ENCODE results near the gene GFI1B.

Gene GFI1B

GRCh38 chr9:133026426-133026825, 47.9 kb downstream of the GFI1B start:
- H3K79me2 ChIP-seq (ENCODE audit: insufficient read depth, low read length) = peaks cover 33% of the 10 kb centered on the region
- H3K36me3 ChIP-seq (ENCODE audit: insufficient read depth, low read length) = no peaks in the 10 kb centered on the region
- H4K20me1 ChIP-seq (ENCODE audit: insufficient read depth, low read length, poor library complexity, severe bottlenecking) = peaks cover 6% of the 10 kb centered on the region
- TF ChIP-seq, protein P1, sequence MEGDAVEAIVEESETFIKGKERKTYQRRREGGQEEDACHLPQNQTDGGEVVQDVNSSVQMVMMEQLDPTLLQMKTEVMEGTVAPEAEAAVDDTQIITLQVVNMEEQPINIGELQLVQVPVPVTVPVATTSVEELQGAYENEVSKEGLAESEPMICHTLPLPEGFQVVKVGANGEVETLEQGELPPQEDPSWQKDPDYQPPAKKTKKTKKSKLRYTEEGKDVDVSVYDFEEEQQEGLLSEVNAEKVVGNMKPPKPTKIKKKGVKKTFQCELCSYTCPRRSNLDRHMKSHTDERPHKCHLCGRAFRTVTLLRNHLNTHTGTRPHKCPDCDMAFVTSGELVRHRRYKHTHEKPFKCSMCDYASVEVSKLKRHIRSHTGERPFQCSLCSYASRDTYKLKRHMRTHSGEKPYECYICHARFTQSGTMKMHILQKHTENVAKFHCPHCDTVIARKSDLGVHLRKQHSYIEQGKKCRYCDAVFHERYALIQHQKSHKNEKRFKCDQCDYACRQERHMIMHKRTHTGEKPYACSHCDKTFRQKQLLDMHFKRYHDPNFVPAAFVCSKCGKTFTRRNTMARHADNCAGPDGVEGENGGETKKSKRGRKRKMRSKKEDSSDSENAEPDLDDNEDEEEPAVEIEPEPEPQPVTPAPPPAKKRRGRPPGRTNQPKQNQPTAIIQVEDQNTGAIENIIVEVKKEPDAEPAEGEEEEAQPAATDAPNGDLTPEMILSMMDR (conservative IDR thresholded peaks at IDR 0.05; ENCODE audit: low read length) = no peak
- no peak for TF ChIP-seq EZH2phosphoT487 (IDR thresholded peaks at IDR 0.05; ENCODE audit: borderline replicate concordance)
- H3K9me3 ChIP-seq (ENCODE audit: insufficient read depth, low read depth, low read length) = no peaks in the 10 kb centered on the region
- H2AFZ ChIP-seq (ENCODE audit: low read length) = no peak overlapping the region
- no peaks in the 10 kb centered on the region for H3F3A ChIP-seq (ENCODE audit: low read depth)
- H3K9ac ChIP-seq (ENCODE audit: low read depth, low read length, poor library complexity, severe bottlenecking) = no peak overlapping the region
- H3K4me3 ChIP-seq (ENCODE audit: low read length, poor library complexity, severe bottlenecking) = no peak overlapping the region
- no peak overlapping the region for H3K4me2 ChIP-seq (ENCODE audit: low read depth, low read length, poor library complexity, severe bottlenecking)
- H3K4me1 ChIP-seq (ENCODE audit: insufficient read depth, low read length, poor library complexity, severe bottlenecking) = peaks cover 30% of the 10 kb centered on the region
- H3K27me3 ChIP-seq (ENCODE audit: insufficient read depth, low read length, poor library complexity, severe bottlenecking) = no peaks in the 10 kb centered on the region
- H3K9me2 ChIP-seq (replicated peaks; ENCODE audit: low read depth, low read length) = no peaks in the 10 kb centered on the region

DNA sequence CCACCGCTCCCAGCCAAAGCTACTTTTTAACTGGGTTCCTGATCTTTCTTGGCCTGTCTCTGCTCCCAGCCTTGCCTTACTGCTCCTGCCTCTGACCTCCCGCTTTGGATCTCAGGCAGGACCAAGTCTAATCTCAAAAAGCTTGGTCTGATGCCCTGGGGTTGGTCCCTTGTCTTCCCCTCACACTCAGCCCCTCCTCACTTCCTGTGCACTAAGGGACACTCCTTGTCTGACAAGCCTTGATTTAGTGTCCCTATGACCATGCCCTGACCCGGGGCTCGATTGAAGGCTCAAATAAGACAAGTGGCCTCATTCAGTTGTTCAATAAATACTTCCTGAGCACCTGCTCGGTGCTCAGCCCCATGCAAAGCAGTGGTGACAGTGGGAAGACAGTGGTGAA, 48.6 kb downstream of the GFI1B start:
- Histone ChIP-seq H3F3A (ENCODE audit: low read depth) (no peaks in the 10 kb centered on the region), H3K9me2 (replicated peaks; ENCODE audit: low read depth, low read length) (no peaks in the 10 kb centered on the region), H3K79me2 (ENCODE audit: insufficient read depth, low read length) (peaks cover 40% of the 10 kb centered on the region), H3K27me3 (ENCODE audit: insufficient read depth, low read length, poor library complexity, severe bottlenecking) (no peaks in the 10 kb centered on the region), H3K9ac (ENCODE audit: low read depth, low read length, poor library complexity, severe bottlenecking) (no peak overlapping the region), H3K9me3 (ENCODE audit: insufficient read depth, low read depth, low read length) (no peaks in the 10 kb centered on the region), H4K20me1 (ENCODE audit: insufficient read depth, low read length, poor library complexity, severe bottlenecking) (peaks cover 13% of the 10 kb centered on the region), H2AFZ (ENCODE audit: low read length) (no peak overlapping the region), H3K36me3 (ENCODE audit: insufficient read depth, low read length) (no peaks in the 10 kb centered on the region), H3K4me2 (ENCODE audit: low read depth, low read length, poor library complexity, severe bottlenecking) (no peak overlapping the region), H3K4me3 (ENCODE audit: low read length, poor library complexity, severe bottlenecking) (no peak overlapping the region), H3K4me1 (ENCODE audit: insufficient read depth, low read length, poor library complexity, severe bottlenecking) (peaks cover 31% of the 10 kb centered on the region)
- TF ChIP-seq, protein P1 (conservative IDR thresholded peaks at IDR 0.05; ENCODE audit: low read length) = no peak
- TF ChIP-seq EZH2phosphoT487 (IDR thresholded peaks at IDR 0.05; ENCODE audit: borderline replicate concordance) = no peak

- H3K27me3 ChIP-seq (ENCODE audit: insufficient read depth, low read length, poor library complexity, severe bottlenecking) = no peaks in the 10 kb centered on the region
- H4K20me1 ChIP-seq (ENCODE audit: insufficient read depth, low read length, poor library complexity, severe bottlenecking) = peaks cover 24% of the 10 kb centered on the region
- no peak for TF ChIP-seq EZH2phosphoT487 (IDR thresholded peaks at IDR 0.05; ENCODE audit: borderline replicate concordance)
- TF ChIP-seq, protein P1 (conservative IDR thresholded peaks at IDR 0.05; ENCODE audit: low read length) = no peak
- no peaks in the 10 kb centered on the region for H3K36me3 ChIP-seq (ENCODE audit: insufficient read depth, low read length)
- H3K4me2 ChIP-seq (ENCODE audit: low read depth, low read length, poor library complexity, severe bottlenecking) = peak overlapping the region; percentile 84
- peaks cover 37% of the 10 kb centered on the region for H3K4me1 ChIP-seq (ENCODE audit: insufficient read depth, low read length, poor library complexity, severe bottlenecking)
- H3K79me2 ChIP-seq (ENCODE audit: insufficient read depth, low read length) = peaks cover 51% of the 10 kb centered on the region
- H2AFZ ChIP-seq (ENCODE audit: low read length) = no peak overlapping the region
- H3K4me3 ChIP-seq (ENCODE audit: low read length, poor library complexity, severe bottlenecking) = no peak overlapping the region
- no peaks in the 10 kb centered on the region for H3F3A ChIP-seq (ENCODE audit: low read depth)
- H3K9me3 ChIP-seq (ENCODE audit: insufficient read depth, low read depth, low read length) = no peaks in the 10 kb centered on the region
- no peak overlapping the region for H3K9ac ChIP-seq (ENCODE audit: low read depth, low read length, poor library complexity, severe bottlenecking)
- H3K9me2 ChIP-seq (replicated peaks; ENCODE audit: low read depth, low read length) = no peaks in the 10 kb centered on the region
Observed at GRCh38 chr9:133028221-133028620, 49.7 kb downstream of the GFI1B start.

All from Loucy (cell line).